Thymus (tissue), 11 donors: Measurements from ENCODE around the gene FAM13A. TPM values are rescaled to one million over a fixed set of nuclear protein-coding genes. Genes with fewer than 3 reads are reported as not detected.
"Not testable (repeated sequence)": the region's sequence is repeated elsewhere in the genome, so short reads cannot be mapped to it uniquely, and the experiment has no call there.

Source experiments
- DNase-seq, 9 donors: peaks; one replicate each; pipeline ENCODE4 v3.0.0-alpha.2; 2013; ENCODE audit warnings: low spot score in 9 of 9, low read depth in 6 of 9, missing footprints in 1 of 9
- H3K27ac ChIP-seq, 2 donors: one replicate each; pipeline ENCODE4 v1.5.1; 2013; ENCODE audit warnings: control low read depth in 1 of 2, low read depth in 1 of 2, low read length in 1 of 2, mild to moderate bottlenecking in 1 of 2, moderate library complexity in 1 of 2
- H3K27me3 ChIP-seq, 2 donors: one replicate each; pipeline ENCODE4 v1.5.1; 2013; ENCODE audit warnings: low read length in 1 of 2; ENCODE audit not compliant: control insufficient read depth in 2 of 2, insufficient read depth in 1 of 2
- H3K36me3 ChIP-seq, 2 donors: one replicate each; pipeline ENCODE4 v1.5.1; 2013; ENCODE audit warnings: low read length in 1 of 2, mild to moderate bottlenecking in 1 of 2, moderate library complexity in 1 of 2; ENCODE audit not compliant: control insufficient read depth in 2 of 2, insufficient read depth in 2 of 2
- H3K4me1 ChIP-seq, 2 donors: one replicate each; pipeline ENCODE4 v1.5.1; 2013; ENCODE audit warnings: low read length in 2 of 2; ENCODE audit not compliant: control insufficient read depth in 2 of 2, insufficient read depth in 2 of 2
- H3K4me3 ChIP-seq, 2 donors: one replicate each; pipeline ENCODE4 v1.5.1; 2013; ENCODE audit warnings: low read length in 2 of 2, control low read depth in 1 of 2, mild to moderate bottlenecking in 1 of 2
- H3K9me3 ChIP-seq, 2 donors: one replicate each; pipeline ENCODE4 v1.5.1; 2013; ENCODE audit warnings: low read length in 1 of 2, mild to moderate bottlenecking in 1 of 2; ENCODE audit not compliant: control insufficient read depth in 2 of 2, insufficient read depth in 1 of 2
- WGBS: extraction: QIAGEN DNeasy Blood & Tissue Kit; methylation state at CpG from one replicate; pipeline ENCODE4 v1.1.7; 2013; 5-methylcytosine and 5-hydroxymethylcytosine counted together
- polyA plus RNA-seq: library from polyadenylated mRNA; stranded (reverse); fragments of 200-250 nt; gene quantifications from one replicate; pipeline ENCODE4 v1.2.3, GENCODE V29; 2013
- total RNA-seq: library from RNA; stranded (reverse); fragments of 120-200 nt; gene quantifications from one replicate; pipeline ENCODE4 v1.2.4, GENCODE V29; 2013
- donor health status: healthy.

The FAM13A gene
- total and polyA plus RNA-seq, 2 donors, result 9.0 to 9.3 TPM

- Histone ChIP-seq H3K27me3 (no peaks in the 10 kb centered on the region), H3K27ac (no peak overlapping the region), H3K36me3 (no peaks in the 10 kb centered on the region), H3K9me3 (no peaks in the 10 kb centered on the region), H3K4me1 (no peaks in the 10 kb centered on the region), H3K4me3 (no peak overlapping the region)
- DNase-seq, result no peak
These were observed 118.8 kb downstream of the FAM13A start for GRCh38 chr4:88938138-88938537.

GRCh38 chr4:88937081-88937480 is 119.9 kb downstream of the FAM13A start:
- Histone ChIP-seq H3K9me3 (no peaks in the 10 kb centered on the region), H3K27me3 (no peaks in the 10 kb centered on the region), H3K27ac (no peak overlapping the region), H3K4me3 (no peak overlapping the region), H3K4me1 (no peaks in the 10 kb centered on the region), H3K36me3 (no peaks in the 10 kb centered on the region)
- 97% methylated on average over 2 of the region's 2 CpGs for WGBS
- DNase-seq, result no peak

- Histone ChIP-seq H3K4me3 (no peak overlapping the region), H3K27me3 (no peaks in the 10 kb centered on the region), H3K4me1 (no peaks in the 10 kb centered on the region), H3K9me3 (no peaks in the 10 kb centered on the region), H3K36me3 (no peaks in the 10 kb centered on the region), H3K27ac (no peak overlapping the region)
- no peak for DNase-seq
- 86% methylated on average over 3 of the region's 3 CpGs for WGBS
These were observed 123.4 kb downstream of the FAM13A start for GRCh38 chr4:88933414-88934160.

- no peaks in the 10 kb centered on the region for H3K4me1 ChIP-seq
- no peak for DNase-seq
- 91% methylated on average over 1 of the region's 1 CpG for WGBS
These were observed 128.1 kb downstream of the FAM13A start for GRCh38 chr4:88928852-88929251.

GRCh38 chr4:88927420-88927819 is 129.6 kb downstream of the FAM13A start:
- no peak overlapping the region for H3K27ac ChIP-seq
- H3K4me1 ChIP-seq, result no peaks in the 10 kb centered on the region
- DNase-seq, result no peak
- H3K27me3 ChIP-seq, result no peaks in the 10 kb centered on the region
- no peak overlapping the region for H3K4me3 ChIP-seq
- H3K9me3 ChIP-seq, result no peaks in the 10 kb centered on the region
- no peaks in the 10 kb centered on the region for H3K36me3 ChIP-seq

More at GRCh38 chr4:88928852-88929251, 128.1 kb downstream of the FAM13A start:
- no peak overlapping the region for H3K27ac ChIP-seq
- no peaks in the 10 kb centered on the region for H3K36me3 ChIP-seq
- H3K4me3 ChIP-seq, result no peak overlapping the region
- no peaks in the 10 kb centered on the region for H3K27me3 ChIP-seq
- no peaks in the 10 kb centered on the region for H3K9me3 ChIP-seq

GRCh38 chr4:88919056-88919455 is 137.9 kb downstream of the FAM13A start:
- no peak for DNase-seq
- H3K36me3 ChIP-seq, result no peaks in the 10 kb centered on the region
- no peaks in the 10 kb centered on the region for H3K27me3 ChIP-seq
- H3K27ac ChIP-seq, result no peak overlapping the region
- H3K9me3 ChIP-seq, result no peaks in the 10 kb centered on the region
- H3K4me1 ChIP-seq, result no peaks in the 10 kb centered on the region
- H3K4me3 ChIP-seq, result no peak overlapping the region

- not testable (repeated sequence) for H3K4me3 ChIP-seq, H3K27me3 ChIP-seq, H3K27ac ChIP-seq, H3K4me1 ChIP-seq, DNase-seq, H3K9me3 ChIP-seq, H3K36me3 ChIP-seq
These were observed 143.8 kb downstream of the FAM13A start for GRCh38 chr4:88913181-88913580.

GRCh38 chr4:88911246-88912212 is 145.5 kb downstream of the FAM13A start:
- no peak overlapping the region for H3K27ac ChIP-seq
- WGBS, result 96% methylated on average over 5 of the region's 5 CpGs

GRCh38 chr4:88910101-88910500 is 146.9 kb downstream of the FAM13A start:
- no peak overlapping the region for H3K4me3 ChIP-seq
- WGBS, result 96% methylated on average over 2 of the region's 2 CpGs
- H3K9me3 ChIP-seq, result no peaks in the 10 kb centered on the region
- no peaks in the 10 kb centered on the region for H3K27me3 ChIP-seq
- no peak overlapping the region for H3K27ac ChIP-seq
- no peaks in the 10 kb centered on the region for H3K4me1 ChIP-seq
- no peaks in the 10 kb centered on the region for H3K36me3 ChIP-seq
- DNase-seq, result no peak

More at GRCh38 chr4:88911246-88912212, 145.5 kb downstream of the FAM13A start:
- Histone ChIP-seq H3K4me3 (no peak overlapping the region), H3K36me3 (no peaks in the 10 kb centered on the region), H3K4me1 (no peaks in the 10 kb centered on the region), H3K27me3 (no peaks in the 10 kb centered on the region), H3K9me3 (no peaks in the 10 kb centered on the region)
- no peak for DNase-seq
